ENCODE data around the gene DPH2.

DNA sequence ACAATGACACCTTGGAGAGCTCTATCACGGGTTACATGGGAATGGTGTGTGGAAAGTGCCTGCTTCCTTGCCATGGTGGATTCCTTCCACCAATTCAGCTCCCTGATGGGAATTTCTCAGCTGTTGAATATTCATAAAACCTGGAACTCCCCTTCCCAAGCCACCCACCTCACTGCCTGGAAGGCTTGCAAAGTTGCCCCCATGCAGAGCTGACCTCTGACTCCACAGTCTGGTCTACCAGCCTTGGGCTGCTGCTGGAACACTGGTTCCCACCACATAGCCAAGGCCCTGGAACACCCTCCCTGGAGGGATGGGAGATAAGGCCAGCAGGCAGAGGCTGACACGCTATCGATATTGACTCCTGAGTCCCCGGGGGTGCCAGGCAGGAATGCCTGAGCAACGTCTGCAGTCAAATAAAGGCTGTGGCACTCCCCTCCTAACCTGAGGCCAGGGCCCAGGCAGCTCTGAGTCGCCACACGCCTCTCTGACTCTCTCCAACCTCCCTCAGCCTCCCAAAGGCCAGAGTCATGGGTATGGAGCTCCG, 30.4 kb downstream of the DPH2 start:
- TF ChIP-seq ZNF121 (CRISPR knock-in tag; IDR thresholded peaks at IDR 0.05), result no peak
- TF ChIP-seq, protein P1, sequence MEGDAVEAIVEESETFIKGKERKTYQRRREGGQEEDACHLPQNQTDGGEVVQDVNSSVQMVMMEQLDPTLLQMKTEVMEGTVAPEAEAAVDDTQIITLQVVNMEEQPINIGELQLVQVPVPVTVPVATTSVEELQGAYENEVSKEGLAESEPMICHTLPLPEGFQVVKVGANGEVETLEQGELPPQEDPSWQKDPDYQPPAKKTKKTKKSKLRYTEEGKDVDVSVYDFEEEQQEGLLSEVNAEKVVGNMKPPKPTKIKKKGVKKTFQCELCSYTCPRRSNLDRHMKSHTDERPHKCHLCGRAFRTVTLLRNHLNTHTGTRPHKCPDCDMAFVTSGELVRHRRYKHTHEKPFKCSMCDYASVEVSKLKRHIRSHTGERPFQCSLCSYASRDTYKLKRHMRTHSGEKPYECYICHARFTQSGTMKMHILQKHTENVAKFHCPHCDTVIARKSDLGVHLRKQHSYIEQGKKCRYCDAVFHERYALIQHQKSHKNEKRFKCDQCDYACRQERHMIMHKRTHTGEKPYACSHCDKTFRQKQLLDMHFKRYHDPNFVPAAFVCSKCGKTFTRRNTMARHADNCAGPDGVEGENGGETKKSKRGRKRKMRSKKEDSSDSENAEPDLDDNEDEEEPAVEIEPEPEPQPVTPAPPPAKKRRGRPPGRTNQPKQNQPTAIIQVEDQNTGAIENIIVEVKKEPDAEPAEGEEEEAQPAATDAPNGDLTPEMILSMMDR (IDR thresholded peaks at IDR 0.05), result no peak
- no peak for TF ChIP-seq OVOL2 (CRISPR knock-in tag; IDR thresholded peaks at IDR 0.05; ENCODE audit: borderline replicate concordance)
- TF ChIP-seq, protein P2, sequence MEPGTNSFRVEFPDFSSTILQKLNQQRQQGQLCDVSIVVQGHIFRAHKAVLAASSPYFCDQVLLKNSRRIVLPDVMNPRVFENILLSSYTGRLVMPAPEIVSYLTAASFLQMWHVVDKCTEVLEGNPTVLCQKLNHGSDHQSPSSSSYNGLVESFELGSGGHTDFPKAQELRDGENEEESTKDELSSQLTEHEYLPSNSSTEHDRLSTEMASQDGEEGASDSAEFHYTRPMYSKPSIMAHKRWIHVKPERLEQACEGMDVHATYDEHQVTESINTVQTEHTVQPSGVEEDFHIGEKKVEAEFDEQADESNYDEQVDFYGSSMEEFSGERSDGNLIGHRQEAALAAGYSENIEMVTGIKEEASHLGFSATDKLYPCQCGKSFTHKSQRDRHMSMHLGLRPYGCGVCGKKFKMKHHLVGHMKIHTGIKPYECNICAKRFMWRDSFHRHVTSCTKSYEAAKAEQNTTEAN (CRISPR knock-in tag; IDR thresholded peaks at IDR 0.05), result no peak
- no peak for TF ChIP-seq ATF1 (CRISPR knock-in tag; IDR thresholded peaks at IDR 0.05)

Measured in WTC11 (cell line).